Endothelial cell of umbilical vein (primary cell): ENCODE results near the gene CECR2. TPM values are rescaled to one million over a fixed set of nuclear protein-coding genes. Genes with fewer than 3 reads are reported as not detected.

Experiments
- BruUV-seq: library from RNA; stranded (reverse); fragments of 400-500 nt; replicated peaks from 2 replicates; lab custom pipeline; 2021; lab: Mats Ljungman, UMichigan
- CTCF ChIA-PET: fragments of 300-600, 350-600 bp; sonication (Branson Sonifier 250); formaldehyde crosslinking; loops from one replicate; lab custom pipeline; 2021; ENCODE audit warnings: antibody characterized with exemption, inconsistent platforms; lab: Charles Lee
- POLR2A ChIA-PET: fragments of 300-600, 350-600 bp; sonication (Branson Sonifier 250); formaldehyde crosslinking; loops from one replicate; lab custom pipeline; 2021; ENCODE audit warnings: antibody characterized with exemption, inconsistent platforms; lab: Charles Lee
- DNase-seq: peaks from one replicate; pipeline ENCODE4 v3.0.0-alpha.2; 2011; ENCODE audit warnings: low read depth, low spot score
- FAIRE-seq: peaks from 2 replicates; lab custom pipeline; 2011; peaks lifted over from hg19 to GRCh38; lab: Jason Lieb, UNC
- H2AFZ ChIP-seq: 2 replicates; pipeline ENCODE4 v1.6.0; 2012; ENCODE audit warnings: low read depth, low read length, control low read depth, inconsistent platforms
- H3K27ac ChIP-seq: 2 replicates; pipeline ENCODE4 v1.5.1; 2011; ENCODE audit warnings: low read depth, mild to moderate bottlenecking, control low read depth, low read length, moderate library complexity; ENCODE audit not compliant: insufficient read depth
- H3K27me3 ChIP-seq, 2 experiments: 2 replicates each; pipeline versions ENCODE4 v1.6.0 to v1.6.1; 2011; ENCODE audit warnings: low read length in 2 of 2, mixed read lengths in 1 of 2; ENCODE audit not compliant: control insufficient read depth in 2 of 2, insufficient read depth in 2 of 2
- H3K36me3 ChIP-seq, 2 experiments: 2 replicates in 1 of 2; 3 replicates in 1 of 2; pipeline ENCODE4 v1.5.1; 2011; ENCODE audit warnings: low read length in 2 of 2, mild to moderate bottlenecking in 1 of 2, moderate library complexity in 1 of 2; ENCODE audit not compliant: control insufficient read depth in 2 of 2, insufficient read depth in 2 of 2; ENCODE audit errors: extremely low read depth in 1 of 2
- H3K4me1 ChIP-seq: 3 replicates; pipeline ENCODE4 v1.5.1; 2011; ENCODE audit warnings: mild to moderate bottlenecking, low read length; ENCODE audit not compliant: control insufficient read depth, insufficient read depth; ENCODE audit errors: extremely low read depth
- H3K4me2 ChIP-seq: 2 replicates; pipeline ENCODE4 v1.6.1; 2011; ENCODE audit warnings: low read length, control low read depth, mixed read lengths; ENCODE audit not compliant: insufficient read depth
- H3K4me3 ChIP-seq, 3 experiments: fragments of 200-600 bp in 1 of 3; sonication (generic), shearing (Covaris generic) in 1 of 3; replicated peaks in 1 of 3; 2 replicates each; pipeline ENCODE4 v1.5.1; 2011 to 2016; ENCODE audit warnings: control low read depth in 3 of 3, low read length in 3 of 3, mild to moderate bottlenecking in 2 of 3, inconsistent platforms in 1 of 3, low read depth in 1 of 3, moderate library complexity in 1 of 3; ENCODE audit not compliant: insufficient read depth in 1 of 3
- H3K79me2 ChIP-seq: 2 replicates; pipeline ENCODE4 v1.6.0; 2012; ENCODE audit warnings: low read length, inconsistent platforms; ENCODE audit not compliant: control insufficient read depth, insufficient read depth
- H3K9ac ChIP-seq: replicated peaks from 2 replicates; pipeline ENCODE3; 2011; ENCODE audit warnings: low read length, control low read depth; ENCODE audit not compliant: insufficient read depth; ENCODE audit errors: extremely low read depth
- H3K9me1 ChIP-seq: replicated peaks from 3 replicates; pipeline ENCODE4 v1.6.0; 2011; ENCODE audit warnings: mild to moderate bottlenecking, low read length; ENCODE audit not compliant: control insufficient read depth, insufficient read depth; ENCODE audit errors: extremely low read depth
- H3K9me3 ChIP-seq: replicated peaks from 2 replicates; pipeline ENCODE4 v1.5.1; 2012; ENCODE audit warnings: low read length, inconsistent platforms; ENCODE audit not compliant: control insufficient read depth, insufficient read depth
- H4K20me1 ChIP-seq: replicated peaks from 2 replicates; pipeline ENCODE3; 2011; ENCODE audit warnings: mild to moderate bottlenecking, low read length; ENCODE audit not compliant: control insufficient read depth, insufficient read depth; ENCODE audit errors: extremely low read depth
- EZH2 ChIP-seq: IDR thresholded peaks from 2 replicates; pipeline ENCODE4 v1.6.1; 2012; ENCODE audit warnings: borderline replicate concordance, low read depth, mild to moderate bottlenecking, moderate library complexity, low read length, inconsistent platforms; ENCODE audit not compliant: severe bottlenecking
- FOS ChIP-seq: IDR thresholded peaks from 2 replicates; pipeline ENCODE4 v1.6.1; 2011; ENCODE audit warnings: mild to moderate bottlenecking, low read length, moderate library complexity, borderline replicate concordance; ENCODE audit not compliant: insufficient read depth
- GATA2 ChIP-seq: IDR thresholded peaks from 2 replicates; pipeline ENCODE4 v1.7.0; 2011; ENCODE audit warnings: low read depth, mild to moderate bottlenecking, moderate library complexity, mixed read lengths, low read length; ENCODE audit not compliant: insufficient read length, insufficient read depth
- JUN ChIP-seq: IDR thresholded peaks from 2 replicates; pipeline ENCODE4 v1.6.1; 2011; ENCODE audit warnings: borderline replicate concordance, low read depth; ENCODE audit not compliant: insufficient read length, insufficient read depth
- MYC ChIP-seq: IDR thresholded peaks from one replicate; pipeline ENCODE4 v1.6.1; 2011; ENCODE audit warnings: mild to moderate bottlenecking, low read depth, low read length
- POLR2A ChIP-seq: IDR thresholded peaks from 2 replicates; pipeline ENCODE4 v1.6.1; 2012; ENCODE audit warnings: low read depth, mild to moderate bottlenecking, control low read depth, low read length
- POLR2AphosphoS5 ChIP-seq: IDR thresholded peaks from 2 replicates; pipeline ENCODE4 v1.6.1; 2012; ENCODE audit warnings: low read depth, mild to moderate bottlenecking, control low read depth, low read length, moderate library complexity; ENCODE audit not compliant: insufficient read depth
- dilution Hi-C: fragments of 300-500 bp; cut with MboI; formaldehyde crosslinking; loops from one replicate; pipeline ENCODE4 v1.15.0; 2019; ENCODE audit warnings: low sequenced_read_pairs; ENCODE audit not compliant: extremely low pct_ligation_motif_present
- intact Hi-C: fragments of 100-400 bp; cut with micrococcal nuclease; formaldehyde crosslinking; loops from one replicate; pipeline ENCODE4 v1.10.0; 2022
- polyA plus RNA-seq, 4 experiments: library from polyadenylated mRNA; depleted of rRNA in 3 of 4; stranded (reverse) in 3 of 4; unstranded in 1 of 4; fragments of >200 nt; gene quantifications; 2 replicates each; pipeline versions ENCODE4 v1.2.1 to v1.2.3, GENCODE V29; 2011 to 2012; ENCODE audit warnings: missing spikeins in 1 of 4
- total RNA-seq: library from RNA; stranded (reverse); gene quantifications from 2 replicates; pipeline ENCODE4 v1.2.3, GENCODE V29; 2021
- TF ChIP-seq, protein P1 (sequence below), 2 donors: IDR thresholded peaks; 1 replicate in 1 of 2; 2 replicates in 1 of 2; pipeline ENCODE4 v1.5.1; 2011; ENCODE audit warnings: low read length in 2 of 2, mild to moderate bottlenecking in 2 of 2, moderate library complexity in 2 of 2, control low read depth in 1 of 2, inconsistent platforms in 1 of 2, low read depth in 1 of 2; ENCODE audit not compliant: insufficient read depth in 1 of 2; ENCODE audit errors: extremely low read depth in 1 of 2
- TF ChIP-seq, protein P2 (sequence below): IDR thresholded peaks from 2 replicates; pipeline ENCODE4 v1.6.1; 2011; ENCODE audit not compliant: insufficient read depth, insufficient read length

The CECR2 gene
- total and polyA plus RNA-seq, 2 donors (not counting 3 experiments of a cell fraction or from before 2014, with no cell fraction given) = 0.01 TPM; not detected in 1

DNA sequence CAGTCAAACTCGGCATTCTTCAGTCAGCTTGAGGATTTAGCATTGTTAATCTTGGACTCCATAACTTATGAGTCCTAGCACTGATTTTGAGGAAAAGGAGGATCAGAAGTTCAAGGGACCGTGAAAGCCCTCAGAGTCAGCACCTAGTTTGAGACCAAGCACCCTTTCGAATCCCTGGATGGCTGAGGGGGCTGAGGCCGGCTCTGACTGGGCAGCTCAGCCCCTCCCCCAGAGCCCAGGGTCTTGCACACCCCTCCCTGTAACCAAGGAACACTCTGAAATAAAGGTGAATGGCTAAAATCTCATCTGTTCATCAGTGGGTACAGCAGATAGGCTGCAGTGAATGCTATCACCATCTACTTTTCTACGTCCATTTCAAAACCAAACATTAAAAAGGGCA, 221.3 kb downstream of the CECR2 start:
- Histone ChIP-seq H2AFZ (no peak overlapping the region), H3K27me3 (no peaks in the 10 kb centered on the region), H3K27ac (no peak overlapping the region), H3K36me3 (peaks cover 16 to 27% of the 10 kb centered on the region in 2 experiments), H3K9ac (no peak overlapping the region), H4K20me1 (no peaks in the 10 kb centered on the region), H3K4me3 (no peak overlapping the region), H3K9me3 (no peaks in the 10 kb centered on the region), H3K4me1 (no peaks in the 10 kb centered on the region), H3K79me2 (no peaks in the 10 kb centered on the region), H3K4me2 (no peak overlapping the region), H3K9me1 (no peaks in the 10 kb centered on the region)
- dilution Hi-C loops = no loop called here
- ChIA-PET CTCF (no interaction called here), POLR2A (no interaction called here)
- TF ChIP-seq EZH2 (no peak), POLR2A (no peak), MYC (no peak), POLR2AphosphoS5 (no peak), JUN (no peak), FOS (no peak), GATA2 (no peak)
- TF ChIP-seq, protein P1, sequence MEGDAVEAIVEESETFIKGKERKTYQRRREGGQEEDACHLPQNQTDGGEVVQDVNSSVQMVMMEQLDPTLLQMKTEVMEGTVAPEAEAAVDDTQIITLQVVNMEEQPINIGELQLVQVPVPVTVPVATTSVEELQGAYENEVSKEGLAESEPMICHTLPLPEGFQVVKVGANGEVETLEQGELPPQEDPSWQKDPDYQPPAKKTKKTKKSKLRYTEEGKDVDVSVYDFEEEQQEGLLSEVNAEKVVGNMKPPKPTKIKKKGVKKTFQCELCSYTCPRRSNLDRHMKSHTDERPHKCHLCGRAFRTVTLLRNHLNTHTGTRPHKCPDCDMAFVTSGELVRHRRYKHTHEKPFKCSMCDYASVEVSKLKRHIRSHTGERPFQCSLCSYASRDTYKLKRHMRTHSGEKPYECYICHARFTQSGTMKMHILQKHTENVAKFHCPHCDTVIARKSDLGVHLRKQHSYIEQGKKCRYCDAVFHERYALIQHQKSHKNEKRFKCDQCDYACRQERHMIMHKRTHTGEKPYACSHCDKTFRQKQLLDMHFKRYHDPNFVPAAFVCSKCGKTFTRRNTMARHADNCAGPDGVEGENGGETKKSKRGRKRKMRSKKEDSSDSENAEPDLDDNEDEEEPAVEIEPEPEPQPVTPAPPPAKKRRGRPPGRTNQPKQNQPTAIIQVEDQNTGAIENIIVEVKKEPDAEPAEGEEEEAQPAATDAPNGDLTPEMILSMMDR (IDR thresholded peaks at IDR 0.05; ENCODE audit: extremely low read depth in 1 of 2, insufficient read depth in 1 of 2, low read depth in 1 of 2, low read length in 2 of 2) = no peak
- TF ChIP-seq, protein P2, sequence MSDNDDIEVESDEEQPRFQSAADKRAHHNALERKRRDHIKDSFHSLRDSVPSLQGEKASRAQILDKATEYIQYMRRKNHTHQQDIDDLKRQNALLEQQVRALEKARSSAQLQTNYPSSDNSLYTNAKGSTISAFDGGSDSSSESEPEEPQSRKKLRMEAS = no peak
- intact Hi-C loops = no loop called here
- BruUV-seq = no TSS peak
- FAIRE-seq (no peak), DNase-seq (no peak)
